BLaER1 treated with 17β-estradiol and CSF1 and Interleukin-3, amounts not matched to agents 10 nM and 100 nM (cell line): Measurements from ENCODE around the gene FUT2.
"Not testable (repeated sequence)": the region's sequence is repeated elsewhere in the genome, so short reads cannot be mapped to it uniquely, and the experiment has no call there.

Experiments used
- H3K27ac ChIP-seq, 11 experiments: shearing (Covaris generic); formaldehyde crosslinking; 2 replicates each; pipeline ENCODE4 v1.8.1; 2022
- H3K27me3 ChIP-seq, 11 experiments: shearing (Covaris generic); formaldehyde crosslinking; 2 replicates each; pipeline ENCODE4 v1.8.1; 2022
- H3K36me3 ChIP-seq, 11 experiments: shearing (Covaris generic); formaldehyde crosslinking; 2 replicates each; pipeline ENCODE4 v1.8.1; 2022
- H3K4me1 ChIP-seq, 10 experiments: shearing (Covaris generic); formaldehyde crosslinking; 2 replicates each; pipeline ENCODE4 v1.8.1; 2022
- H3K4me2 ChIP-seq, 11 experiments: shearing (Covaris generic); formaldehyde crosslinking; 2 replicates each; pipeline ENCODE4 v1.8.1; 2022
- H3K4me3 ChIP-seq, 10 experiments: shearing (Covaris generic); formaldehyde crosslinking; 2 replicates each; pipeline ENCODE4 v1.8.1; 2022
- H3K9ac ChIP-seq, 11 experiments: shearing (Covaris generic); formaldehyde crosslinking; 2 replicates each; pipeline ENCODE4 v1.8.1; 2022
- H3K9me3 ChIP-seq, 11 experiments: shearing (Covaris generic); formaldehyde crosslinking; replicated peaks in 1 of 11; 2 replicates each; pipeline ENCODE4 v1.8.1; 2022
- H4K20me1 ChIP-seq, 11 experiments: shearing (Covaris generic); formaldehyde crosslinking; 2 replicates each; pipeline ENCODE4 v1.8.1; 2022
- Cebpa-rat ChIP-seq, 11 experiments: shearing (Covaris generic); IDR thresholded peaks; 2 replicates each; pipeline ENCODE4 v1.8.1; 2022

FUT2 gene

DNA sequence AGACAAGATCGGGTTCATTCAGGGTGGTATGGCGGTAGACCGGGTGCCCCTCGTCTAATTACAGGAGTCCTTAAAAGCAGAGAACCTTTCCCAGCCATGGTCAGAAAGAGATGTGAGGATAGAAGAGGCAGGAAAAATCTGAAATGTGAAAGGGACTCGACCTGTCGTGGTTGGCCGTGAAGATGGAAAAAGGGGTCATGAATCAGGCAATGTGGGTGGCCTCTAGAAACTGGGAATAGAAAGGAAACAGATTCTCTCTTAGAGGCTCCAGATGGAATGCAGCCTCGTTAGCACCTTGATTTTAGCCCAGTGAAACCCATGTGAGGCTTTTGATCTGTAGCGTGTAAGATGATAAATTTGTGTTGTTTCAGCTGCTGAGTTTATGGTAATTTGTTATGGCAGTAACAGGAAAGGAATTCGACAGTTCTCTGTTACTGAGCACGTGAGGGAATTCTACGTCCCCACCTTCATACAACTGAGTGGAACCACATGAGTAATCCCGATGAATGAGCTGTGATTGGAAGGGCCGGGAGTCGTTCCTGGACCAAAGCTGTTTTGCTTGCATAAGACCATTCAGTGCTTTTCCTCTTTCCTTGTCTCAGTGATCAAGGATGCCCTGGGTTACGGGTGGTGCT, 38.8 kb upstream of the FUT2 start:
- H3K9me3 ChIP-seq, result no peaks in the 10 kb centered on the region; a peak in 1 of 22 replicates
- H3K4me2 ChIP-seq, result peak overlapping the region in 2 of 11 experiments; percentile 4 to 26; a peak in 2 of 22 replicates
- TF ChIP-seq Cebpa-rat (IDR thresholded peaks at IDR 0.05), result no peak
- H3K27me3 ChIP-seq, result no peaks in the 10 kb centered on the region
- H3K9ac ChIP-seq, result no peak overlapping the region
- H3K4me1 ChIP-seq, result peaks cover 39 to 70% (median 57%) of the 10 kb centered on the region in 10 experiments
- H4K20me1 ChIP-seq, result no peaks in the 10 kb centered on the region
- peak overlapping the region in 2 of 11 experiments; percentile 3 to 34; a peak in 2 of 22 replicates for H3K27ac ChIP-seq
- no peak overlapping the region for H3K4me3 ChIP-seq
- no peaks in the 10 kb centered on the region for H3K36me3 ChIP-seq

DNA sequence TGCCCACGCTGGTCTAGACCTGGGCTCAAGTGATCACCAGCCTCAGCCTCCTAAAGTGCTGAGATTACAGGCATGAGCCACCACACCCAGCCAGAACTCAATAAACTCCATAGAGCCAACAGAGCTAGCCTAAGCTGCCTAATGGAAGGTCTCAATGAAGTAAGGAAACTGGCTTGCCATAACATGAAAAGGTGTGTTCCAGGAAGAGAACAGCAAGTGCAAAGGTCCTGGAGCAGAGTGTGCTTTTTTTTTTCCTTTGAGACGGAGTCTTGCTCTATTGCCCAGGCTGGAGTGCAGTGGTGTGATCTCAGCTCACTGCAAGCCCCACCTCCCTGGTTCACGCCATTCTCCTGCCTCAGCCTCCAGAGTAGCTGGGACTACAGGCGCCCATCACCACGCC, 37.9 kb upstream of the FUT2 start:
- Histone ChIP-seq H3K4me2 (peak overlapping the region in 1 of 11 experiments; percentile 26; a peak in 1 of 22 replicates), H3K4me1 (peaks cover 32 to 70% (median 54%) of the 10 kb centered on the region in 10 experiments)
- not testable (repeated sequence) for H3K9me3 ChIP-seq, H3K4me3 ChIP-seq, H3K9ac ChIP-seq, H3K36me3 ChIP-seq, H3K27ac ChIP-seq, H4K20me1 ChIP-seq, H3K27me3 ChIP-seq

DNA sequence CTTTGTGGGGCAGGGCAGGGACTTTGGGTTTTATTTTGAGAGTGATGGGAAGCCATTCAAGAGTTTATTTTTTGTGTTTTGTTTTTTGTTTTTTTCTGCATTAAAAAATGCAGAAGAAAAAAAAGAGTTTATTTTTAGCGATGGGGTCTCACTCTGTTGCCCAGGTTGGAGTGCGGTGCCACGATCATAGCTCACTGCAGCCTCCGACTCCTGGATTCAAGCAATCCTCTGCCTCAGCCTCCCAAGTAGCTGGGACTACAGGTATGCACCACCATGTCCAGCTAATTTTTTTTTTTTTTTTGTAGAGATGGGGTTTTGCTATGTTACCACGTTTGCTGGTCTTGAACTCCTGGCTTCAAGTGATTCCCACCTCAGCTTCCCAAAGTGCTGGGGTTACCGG, 37.3 kb upstream of the FUT2 start:
- no peak for TF ChIP-seq Cebpa-rat (IDR thresholded peaks at IDR 0.05)

DNA sequence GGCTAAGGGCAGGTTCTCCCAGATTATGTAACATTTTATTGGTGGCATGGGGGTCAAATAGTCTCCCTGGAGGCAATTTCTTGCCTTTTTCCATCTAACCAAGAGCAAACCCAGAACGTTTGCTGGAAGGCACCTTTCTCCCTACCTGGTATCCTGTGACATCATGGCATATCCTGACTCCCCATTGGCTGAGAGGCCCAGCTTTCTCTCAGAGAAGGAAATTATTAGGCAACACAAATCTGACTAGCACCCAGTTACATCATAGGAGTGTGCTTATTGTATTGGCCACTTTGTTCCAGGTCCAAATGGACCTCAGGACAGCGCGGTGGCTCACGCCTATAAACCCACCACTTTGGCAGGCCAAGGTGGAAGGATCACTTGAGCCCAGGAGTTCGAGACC, 36.0 kb upstream of the FUT2 start:
- Histone ChIP-seq H3K4me3 (no peak overlapping the region), H3K27ac (peak overlapping the region in 9 of 11 experiments; percentile 71 to 86 (median 84); a peak in 14 of 22 replicates), H3K36me3 (no peaks in the 10 kb centered on the region), H3K9ac (no peak overlapping the region), H3K4me2 (peak overlapping the region in 8 of 11 experiments; percentile 47 to 74 (median 56); a peak in 11 of 22 replicates), H3K9me3 (no peaks in the 10 kb centered on the region; a peak in 1 of 22 replicates), H4K20me1 (no peaks in the 10 kb centered on the region), H3K4me1 (peaks cover 15 to 57% (median 35%) of the 10 kb centered on the region in 10 experiments), H3K27me3 (no peaks in the 10 kb centered on the region)
- TF ChIP-seq Cebpa-rat (IDR thresholded peaks at IDR 0.05), result peak in 1 of 11 experiments; percentile 27; a peak in 1 of 22 replicates

More for the DNA sequence above, 37.3 kb upstream of the FUT2 start:
- Histone ChIP-seq H3K4me1 (peaks cover 26 to 69% (median 47%) of the 10 kb centered on the region in 10 experiments), H3K4me2 (no peak overlapping the region), H3K9ac (no peak overlapping the region), H3K4me3 (no peak overlapping the region), H3K27ac (no peak overlapping the region), H3K36me3 (no peaks in the 10 kb centered on the region), H3K27me3 (no peaks in the 10 kb centered on the region), H4K20me1 (no peaks in the 10 kb centered on the region), H3K9me3 (no peaks in the 10 kb centered on the region; a peak in 1 of 22 replicates)

DNA sequence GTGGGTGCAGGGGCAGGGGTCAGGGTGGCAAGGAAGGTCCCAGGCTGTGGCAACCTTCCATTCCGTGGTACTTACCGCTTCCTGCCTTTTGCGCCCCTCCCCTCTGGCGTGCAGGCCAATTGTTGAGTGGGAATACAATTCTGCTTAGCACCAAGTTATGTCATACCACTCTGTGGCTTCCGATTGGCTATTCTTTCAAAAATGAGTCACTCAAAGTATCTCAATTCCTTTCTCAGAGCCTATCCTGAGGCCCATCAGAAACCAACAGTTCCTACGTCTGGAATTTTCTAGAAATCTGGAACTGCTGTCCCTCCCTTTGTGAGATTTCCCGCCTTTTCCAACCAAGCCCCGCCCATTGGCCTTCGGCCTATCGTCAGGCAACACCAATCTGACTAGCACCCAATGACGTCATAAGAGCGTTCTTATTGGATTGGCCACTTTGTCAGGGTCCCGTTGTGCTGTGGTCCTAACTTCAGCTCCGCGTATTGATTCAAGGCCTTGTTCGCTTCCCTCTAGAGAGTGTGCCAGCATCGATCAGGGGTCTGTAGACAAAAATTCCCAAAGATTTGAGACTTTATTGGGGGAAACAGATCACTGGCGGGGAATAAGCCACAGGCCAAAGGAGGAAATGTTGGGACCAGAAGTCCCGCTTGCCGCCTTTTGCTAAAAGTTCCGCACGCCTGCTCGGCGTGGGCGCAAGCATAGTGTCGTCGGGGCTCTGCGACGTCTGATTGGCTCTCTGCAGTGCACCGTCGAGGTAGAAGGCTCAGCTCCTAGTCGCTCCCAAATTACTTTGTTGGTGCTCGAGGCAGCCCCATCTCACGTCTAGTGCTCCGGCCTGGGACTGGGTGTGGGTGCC, 34.7 kb upstream of the FUT2 start:
- H3K4me2 ChIP-seq, result peak overlapping the region; percentile 47 to 74 (median 58)
- H3K9ac ChIP-seq, result peak overlapping the region in 9 of 11 experiments; percentile 40 to 73 (median 58); a peak in 17 of 22 replicates
- no peak for TF ChIP-seq Cebpa-rat (IDR thresholded peaks at IDR 0.05)
- H3K27ac ChIP-seq, result peak overlapping the region in 10 of 11 experiments; percentile 45 to 86 (median 83); a peak in 21 of 22 replicates
- H3K9me3 ChIP-seq, result no peaks in the 10 kb centered on the region; a peak in 1 of 22 replicates
- no peaks in the 10 kb centered on the region for H3K27me3 ChIP-seq
- H3K36me3 ChIP-seq, result no peaks in the 10 kb centered on the region
- H3K4me3 ChIP-seq, result peak overlapping the region in 5 of 10 experiments; percentile 21 to 36 (median 28); a peak in 2 of 20 replicates
- peaks cover 13 to 49% (median 30%) of the 10 kb centered on the region in 10 experiments for H3K4me1 ChIP-seq
- no peaks in the 10 kb centered on the region for H4K20me1 ChIP-seq

DNA sequence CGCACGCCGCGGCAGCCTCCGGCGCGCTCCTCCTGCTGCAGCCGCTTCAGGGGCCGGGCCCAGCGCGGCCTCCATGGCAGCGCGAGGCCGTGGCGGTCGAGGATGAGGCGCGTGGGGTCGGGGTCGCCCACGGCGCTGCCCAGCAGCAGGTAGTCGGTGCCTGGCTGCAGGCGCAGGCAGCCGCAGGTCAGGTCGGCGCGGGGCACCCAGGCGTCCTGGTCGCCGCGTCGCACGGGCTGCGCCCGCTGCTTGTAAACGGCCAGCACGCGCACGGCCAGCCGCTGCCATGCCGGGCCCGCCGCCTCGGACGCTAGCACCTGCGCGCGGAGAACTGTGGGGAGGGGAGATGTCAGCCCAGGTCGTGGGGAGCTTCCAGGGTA, 34.1 kb upstream of the FUT2 start:
- Histone ChIP-seq H3K27ac (peak overlapping the region in 10 of 11 experiments; percentile 45 to 86 (median 83); a peak in 18 of 22 replicates), H3K9ac (peak overlapping the region in 7 of 11 experiments; percentile 52 to 73 (median 67); a peak in 10 of 22 replicates), H3K36me3 (no peaks in the 10 kb centered on the region), H3K9me3 (no peaks in the 10 kb centered on the region; a peak in 1 of 22 replicates), H3K4me1 (peaks cover 13 to 49% (median 30%) of the 10 kb centered on the region in 10 experiments), H3K4me2 (peak overlapping the region; percentile 47 to 74 (median 58); a peak in 21 of 22 replicates), H3K4me3 (no peak overlapping the region), H3K27me3 (no peaks in the 10 kb centered on the region), H4K20me1 (no peaks in the 10 kb centered on the region)
- TF ChIP-seq Cebpa-rat (IDR thresholded peaks at IDR 0.05), result no peak

DNA sequence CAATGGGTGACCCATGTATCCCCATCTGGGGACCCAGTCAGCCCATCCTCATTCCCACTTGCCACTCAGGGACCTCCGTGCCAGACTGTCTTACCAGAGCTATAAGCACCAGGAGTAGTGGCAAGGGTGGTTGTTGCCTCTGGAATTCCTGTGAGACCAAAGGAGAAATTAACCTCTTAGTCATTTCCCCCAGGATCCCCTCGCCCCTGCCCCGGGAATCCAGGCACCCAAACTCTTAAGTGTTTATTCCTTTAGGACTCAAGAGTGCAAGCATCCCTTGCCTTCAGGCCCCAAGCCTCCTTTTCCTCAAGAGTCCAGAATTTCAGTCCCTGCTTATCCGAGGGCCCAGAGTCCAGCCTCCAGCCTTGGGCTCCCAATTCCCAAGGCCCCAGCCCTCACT, 32.1 kb upstream of the FUT2 start:
- no peak for TF ChIP-seq Cebpa-rat (IDR thresholded peaks at IDR 0.05)
- no peaks in the 10 kb centered on the region; a peak in 1 of 22 replicates for H3K9me3 ChIP-seq
- no peaks in the 10 kb centered on the region for H3K36me3 ChIP-seq
- no peak overlapping the region for H3K9ac ChIP-seq
- H3K4me3 ChIP-seq, result no peak overlapping the region
- H3K4me1 ChIP-seq, result peaks cover 13 to 37% (median 25%) of the 10 kb centered on the region in 10 experiments
- H4K20me1 ChIP-seq, result no peaks in the 10 kb centered on the region
- no peaks in the 10 kb centered on the region for H3K27me3 ChIP-seq
- H3K27ac ChIP-seq, result peak overlapping the region in 1 of 11 experiments; percentile 3; a peak in 2 of 22 replicates
- no peak overlapping the region for H3K4me2 ChIP-seq

DNA sequence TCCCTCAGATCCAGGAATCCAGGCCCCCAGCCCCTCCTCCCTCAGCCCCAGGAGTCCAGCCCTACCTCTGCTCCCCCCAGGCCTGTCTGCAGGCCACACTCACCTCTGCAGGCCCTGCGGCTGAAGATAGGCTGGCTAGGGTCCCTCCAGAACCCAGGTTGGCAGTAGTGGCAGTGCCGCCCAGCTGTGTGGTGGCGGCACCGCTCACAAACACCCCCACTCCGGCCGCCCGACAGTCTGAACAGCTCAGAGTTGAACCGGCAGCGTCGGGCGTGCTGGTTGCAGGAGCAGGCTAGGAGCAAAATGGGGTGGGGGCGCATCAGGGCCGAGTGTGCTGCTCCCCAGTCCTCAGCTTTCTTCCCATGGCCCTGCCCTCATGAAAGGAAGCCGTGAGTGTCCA, 31.3 kb upstream of the FUT2 start:
- H3K36me3 ChIP-seq, result no peaks in the 10 kb centered on the region
- no peak overlapping the region for H3K4me3 ChIP-seq
- H4K20me1 ChIP-seq, result no peaks in the 10 kb centered on the region
- H3K4me2 ChIP-seq, result no peak overlapping the region
- peaks cover 13 to 37% (median 25%) of the 10 kb centered on the region in 10 experiments for H3K4me1 ChIP-seq
- no peaks in the 10 kb centered on the region; a peak in 1 of 22 replicates for H3K9me3 ChIP-seq
- H3K9ac ChIP-seq, result no peak overlapping the region
- no peak for TF ChIP-seq Cebpa-rat (IDR thresholded peaks at IDR 0.05)
- no peak overlapping the region for H3K27ac ChIP-seq
- H3K27me3 ChIP-seq, result no peaks in the 10 kb centered on the region

DNA sequence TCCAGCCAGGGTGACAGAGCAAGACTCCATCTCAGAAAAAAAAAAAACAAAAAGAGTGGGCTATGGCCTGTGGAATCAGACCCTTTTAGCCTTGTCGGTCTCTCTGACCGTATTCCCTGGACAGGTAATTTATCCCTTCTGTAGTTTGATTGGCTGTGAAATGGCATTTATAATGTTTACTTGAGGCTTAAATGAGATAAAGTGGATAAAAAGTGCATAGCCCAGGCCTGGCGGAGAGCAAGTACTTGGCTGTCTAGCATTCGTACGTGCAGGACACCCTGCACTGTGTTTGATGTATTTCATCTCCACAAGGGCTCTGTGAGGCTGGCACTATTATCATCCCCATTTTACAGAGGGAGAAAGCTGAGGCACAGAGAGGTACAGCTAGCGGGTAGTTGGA, 30.0 kb upstream of the FUT2 start:
- Histone ChIP-seq H3K9me3 (no peaks in the 10 kb centered on the region; a peak in 1 of 22 replicates), H3K4me1 (peaks cover 8 to 25% (median 14%) of the 10 kb centered on the region in 10 experiments), H4K20me1 (no peaks in the 10 kb centered on the region), H3K9ac (no peak overlapping the region), H3K27ac (no peak overlapping the region), H3K27me3 (no peaks in the 10 kb centered on the region), H3K4me3 (no peak overlapping the region), H3K36me3 (no peaks in the 10 kb centered on the region), H3K4me2 (no peak overlapping the region)
- no peak for TF ChIP-seq Cebpa-rat (IDR thresholded peaks at IDR 0.05)
